NCI-H748 (cell line): Measurements from ENCODE around the gene PTGFRN.
A peak's percentile ranks its signal among the peaks of the same experiment; 100 is the strongest.
"Not testable (repeated sequence)": the region's sequence is repeated elsewhere in the genome, so short reads cannot be mapped to it uniquely, and the experiment has no call there.

Source experiments
- DNase-seq: peaks from one replicate; lab custom pipeline; 2025; ENCODE audit not compliant: unreplicated experiment; lab: John Stamatoyannopoulos, UW

The PTGFRN gene

GRCh38 chr1:116962987-116963639, 53.4 kb downstream of the PTGFRN start:
- DNase-seq = no peak

GRCh38 chr1:116966791-116967190, 57.1 kb downstream of the PTGFRN start:
- no peak for DNase-seq

GRCh38 chr1:116968724-116969123, 59.0 kb downstream of the PTGFRN start:
- no peak for DNase-seq

GRCh38 chr1:116971258-116971860, 61.6 kb downstream of the PTGFRN start:
- no peak for DNase-seq

GRCh38 chr1:116971965-116972673, 62.4 kb downstream of the PTGFRN start:
- no peak for DNase-seq

GRCh38 chr1:116972674-116973030, 62.9 kb downstream of the PTGFRN start:
- no peak for DNase-seq

GRCh38 chr1:116980309-116980708, 70.6 kb downstream of the PTGFRN start:
- DNase-seq = not testable (repeated sequence)

GRCh38 chr1:116981521-116982037, 71.9 kb downstream of the PTGFRN start:
- peak; percentile 79 for DNase-seq

GRCh38 chr1:116982319-116983004, 72.7 kb downstream of the PTGFRN start:
- no peak for DNase-seq

GRCh38 chr1:116983112-116983511, 73.4 kb downstream of the PTGFRN start:
- DNase-seq = no peak

GRCh38 chr1:116983678-116984077, 74.0 kb downstream of the PTGFRN start:
- no peak for DNase-seq

- no peak for DNase-seq
Measured at GRCh38 chr1:116984406-116985160, 74.9 kb downstream of the PTGFRN start.

- DNase-seq = no peak
Measured at GRCh38 chr1:116986421-116987255, 76.9 kb downstream of the PTGFRN start.

- peak; percentile 29 for DNase-seq
Measured at GRCh38 chr1:116987256-116987555, 77.5 kb downstream of the PTGFRN start.

GRCh38 chr1:116988248-116988647, 78.5 kb downstream of the PTGFRN start:
- DNase-seq = peak; percentile 70

GRCh38 chr1:116988908-116989307, 79.2 kb downstream of the PTGFRN start:
- DNase-seq = peak; percentile 98

- no peak for DNase-seq
Measured at GRCh38 chr1:116989835-116990234, 80.1 kb downstream of the PTGFRN start.

GRCh38 chr1:116990612-116991151, 81.0 kb downstream of the PTGFRN start:
- DNase-seq = peak; percentile 10

- DNase-seq = no peak
Measured at GRCh38 chr1:116991171-116991845, 81.6 kb downstream of the PTGFRN start.
